ENCODE results near the gene CDH13. TPM values are rescaled to one million over a fixed set of nuclear protein-coding genes. Genes with fewer than 3 reads are reported as not detected.

Gene CDH13
- total RNA-seq, 1 donor from 2014 or later = 46.4 TPM

DNA sequence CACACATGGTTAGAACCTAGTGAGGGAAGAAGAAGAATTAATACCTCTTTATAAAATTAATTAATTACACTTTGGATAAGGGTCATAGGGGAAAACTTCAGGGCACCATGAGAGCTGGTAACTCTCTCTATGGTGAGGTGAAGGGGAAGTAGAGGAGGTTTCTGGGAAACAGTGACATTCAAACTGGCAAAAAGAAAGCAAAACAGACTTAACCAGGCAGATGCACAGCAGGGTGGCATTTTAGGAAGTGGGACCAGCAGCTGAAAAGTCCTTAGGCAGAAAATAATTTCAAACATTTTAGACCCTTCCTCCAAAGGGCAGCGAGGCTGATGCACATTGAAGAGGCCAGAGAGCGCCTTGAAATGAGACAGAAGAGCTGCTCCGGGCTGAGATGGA lies 157.8 kb downstream of the CDH13 start:
- H3K4me1 Mint-ChIP-seq (ENCODE audit: unreplicated experiment) = peaks cover 2% of the 10 kb centered on the region
- no peak overlapping the region for H3K27ac Mint-ChIP-seq
- DNase-seq (ENCODE audit: extremely low spot score, unreplicated experiment) = no peak
- no peak for TF ChIP-seq CTCF (conservative IDR thresholded peaks at IDR 0.05)
- no peaks in the 10 kb centered on the region for H3K36me3 Mint-ChIP-seq
- no peaks in the 10 kb centered on the region for H3K9me3 Mint-ChIP-seq
- peaks cover 17% of the 10 kb centered on the region for H3K27me3 Mint-ChIP-seq
- H3K4me3 Mint-ChIP-seq = no peak overlapping the region

DNA sequence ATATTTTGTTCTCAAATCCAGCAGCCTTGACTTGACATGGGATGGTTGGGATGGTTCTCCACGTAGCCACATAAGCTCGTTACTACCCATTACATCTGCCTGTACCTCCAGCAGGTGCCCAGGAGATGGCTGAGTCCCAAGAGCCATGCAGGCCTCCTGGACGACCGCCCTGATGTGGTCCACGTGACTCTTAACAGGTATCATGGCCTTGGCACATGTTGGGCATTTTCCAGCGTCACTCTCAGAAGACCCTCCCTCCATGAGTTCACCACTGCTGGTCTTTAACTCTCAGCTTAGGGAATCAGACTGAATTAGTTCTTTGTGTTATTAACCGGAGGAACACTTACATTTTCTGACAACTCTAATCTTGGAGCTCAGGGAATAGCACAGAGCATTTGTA lies 161.5 kb downstream of the CDH13 start:
- no peak for TF ChIP-seq CTCF (conservative IDR thresholded peaks at IDR 0.05)
- no peak overlapping the region for H3K27ac Mint-ChIP-seq
- H3K36me3 Mint-ChIP-seq = no peaks in the 10 kb centered on the region
- DNase-seq (ENCODE audit: extremely low spot score, unreplicated experiment) = no peak
- H3K4me1 Mint-ChIP-seq (ENCODE audit: unreplicated experiment) = no peaks in the 10 kb centered on the region
- no peak overlapping the region for H3K4me3 Mint-ChIP-seq
- H3K27me3 Mint-ChIP-seq = peaks cover 8% of the 10 kb centered on the region
- H3K9me3 Mint-ChIP-seq = no peaks in the 10 kb centered on the region

DNA sequence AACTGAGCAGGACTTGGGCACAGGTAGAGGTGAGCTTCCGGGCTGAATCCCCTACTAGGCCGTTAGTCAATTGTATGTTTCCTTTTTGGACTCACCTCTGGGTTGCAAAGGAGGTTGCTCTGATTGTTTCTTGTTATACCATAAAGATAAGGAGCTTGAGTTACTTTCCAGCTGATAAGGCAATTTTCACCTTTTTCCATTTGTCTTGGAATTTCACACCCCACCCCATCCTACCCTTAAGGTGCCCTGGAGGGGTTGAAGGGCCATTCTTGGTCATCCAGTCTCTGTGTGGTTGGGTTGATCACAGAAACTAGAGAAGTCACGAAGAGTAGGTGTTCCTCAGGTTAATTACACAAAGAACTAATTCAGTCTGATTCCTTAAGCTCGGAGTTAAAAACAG lies 162.2 kb downstream of the CDH13 start:
- TF ChIP-seq CTCF (conservative IDR thresholded peaks at IDR 0.05) = no peak
- Mint-ChIP-seq H3K27me3 (peaks cover 4% of the 10 kb centered on the region), H3K27ac (no peak overlapping the region), H3K36me3 (no peaks in the 10 kb centered on the region), H3K4me1 (ENCODE audit: unreplicated experiment) (peaks cover 5% of the 10 kb centered on the region), H3K4me3 (no peak overlapping the region), H3K9me3 (no peaks in the 10 kb centered on the region)
- DNase-seq (ENCODE audit: extremely low spot score, unreplicated experiment) = no peak

DNA sequence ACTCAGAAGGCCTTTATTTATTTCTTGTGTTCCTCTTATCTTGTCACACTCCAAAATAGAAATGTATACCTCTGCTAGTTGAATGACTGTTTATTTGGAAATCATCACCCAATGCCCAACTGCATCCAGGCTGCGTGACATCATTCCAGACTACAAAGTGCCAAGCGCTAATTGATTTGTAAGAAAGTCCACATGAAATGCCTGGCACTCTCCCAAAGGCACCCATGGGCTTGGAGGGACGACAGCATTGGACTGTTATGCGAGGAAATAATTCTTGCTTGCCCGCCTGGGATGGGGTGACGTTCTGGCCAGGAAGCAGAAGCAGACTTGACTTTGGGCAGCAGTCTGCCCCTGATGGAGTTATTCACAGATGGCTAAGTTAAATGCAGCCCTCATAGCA lies 165.9 kb downstream of the CDH13 start:
- Mint-ChIP-seq H3K27me3 (no peaks in the 10 kb centered on the region), H3K4me1 (ENCODE audit: unreplicated experiment) (peaks cover 5% of the 10 kb centered on the region), H3K27ac (no peak overlapping the region), H3K4me3 (no peak overlapping the region), H3K9me3 (no peaks in the 10 kb centered on the region), H3K36me3 (no peaks in the 10 kb centered on the region)
- no peak for DNase-seq (ENCODE audit: extremely low spot score, unreplicated experiment)
- no peak for TF ChIP-seq CTCF (conservative IDR thresholded peaks at IDR 0.05)

DNA sequence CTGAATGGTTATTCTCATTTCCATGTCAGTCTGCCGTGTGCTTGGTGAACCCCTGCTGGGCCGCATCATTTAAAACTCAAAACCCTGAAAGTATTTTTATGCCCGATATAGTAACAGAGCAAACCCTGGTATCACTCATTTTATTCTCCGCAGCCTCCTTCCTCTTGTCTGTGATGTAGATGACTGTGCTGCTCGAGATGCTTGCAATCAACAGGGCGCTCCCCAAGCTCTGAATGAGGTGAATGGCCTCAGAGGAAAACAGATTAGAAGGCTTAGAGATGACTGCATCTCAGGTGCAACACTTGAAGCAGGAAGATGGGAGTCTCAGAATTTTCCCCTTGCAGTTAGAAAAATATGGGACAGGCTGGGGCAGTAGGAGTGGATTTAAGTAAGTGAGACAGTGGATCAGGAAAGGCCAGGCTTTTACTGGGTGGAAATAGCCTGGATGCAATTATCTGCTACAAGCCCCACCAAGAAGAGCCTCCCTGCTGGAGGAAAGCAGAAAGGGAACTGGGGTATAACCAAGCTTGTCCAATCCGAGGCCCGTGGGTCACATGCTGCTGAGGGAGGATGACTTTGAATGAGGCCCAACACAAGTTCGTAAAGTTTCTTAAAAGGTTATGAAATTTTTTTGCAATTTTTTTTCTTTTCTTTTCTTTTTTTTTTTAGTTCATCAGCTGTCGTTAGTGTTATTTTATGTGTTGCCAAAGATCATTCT lies 166.9 kb downstream of the CDH13 start:
- no peaks in the 10 kb centered on the region for H3K27me3 Mint-ChIP-seq
- peaks cover 5% of the 10 kb centered on the region for H3K4me1 Mint-ChIP-seq (ENCODE audit: unreplicated experiment)
- no peak overlapping the region for H3K4me3 Mint-ChIP-seq
- H3K27ac Mint-ChIP-seq = no peak overlapping the region
- no peaks in the 10 kb centered on the region for H3K36me3 Mint-ChIP-seq
- H3K9me3 Mint-ChIP-seq = no peaks in the 10 kb centered on the region
- DNase-seq (ENCODE audit: extremely low spot score, unreplicated experiment) = no peak
- no peak for TF ChIP-seq CTCF (conservative IDR thresholded peaks at IDR 0.05)
